ENCODE results near the gene APLP1.

- TF ChIP-seq, protein P1, sequence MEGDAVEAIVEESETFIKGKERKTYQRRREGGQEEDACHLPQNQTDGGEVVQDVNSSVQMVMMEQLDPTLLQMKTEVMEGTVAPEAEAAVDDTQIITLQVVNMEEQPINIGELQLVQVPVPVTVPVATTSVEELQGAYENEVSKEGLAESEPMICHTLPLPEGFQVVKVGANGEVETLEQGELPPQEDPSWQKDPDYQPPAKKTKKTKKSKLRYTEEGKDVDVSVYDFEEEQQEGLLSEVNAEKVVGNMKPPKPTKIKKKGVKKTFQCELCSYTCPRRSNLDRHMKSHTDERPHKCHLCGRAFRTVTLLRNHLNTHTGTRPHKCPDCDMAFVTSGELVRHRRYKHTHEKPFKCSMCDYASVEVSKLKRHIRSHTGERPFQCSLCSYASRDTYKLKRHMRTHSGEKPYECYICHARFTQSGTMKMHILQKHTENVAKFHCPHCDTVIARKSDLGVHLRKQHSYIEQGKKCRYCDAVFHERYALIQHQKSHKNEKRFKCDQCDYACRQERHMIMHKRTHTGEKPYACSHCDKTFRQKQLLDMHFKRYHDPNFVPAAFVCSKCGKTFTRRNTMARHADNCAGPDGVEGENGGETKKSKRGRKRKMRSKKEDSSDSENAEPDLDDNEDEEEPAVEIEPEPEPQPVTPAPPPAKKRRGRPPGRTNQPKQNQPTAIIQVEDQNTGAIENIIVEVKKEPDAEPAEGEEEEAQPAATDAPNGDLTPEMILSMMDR (IDR thresholded peaks at IDR 0.05; ENCODE audit: insufficient read depth, low read length) = no peak
- no peak for TF ChIP-seq POLR2AphosphoS5 (IDR thresholded peaks at IDR 0.05; ENCODE audit: low read depth)
These were observed 501 bp downstream of the APLP1 start for GRCh38 chr19:35868823-35869326.

All from HL-60 (cell line).